HG03571 (cell line): ENCODE measurements around the gene TPPP.
"Not testable (repeated sequence)": the region's sequence is repeated elsewhere in the genome, so short reads cannot be mapped to it uniquely, and the experiment has no call there.

Source experiments
- ATAC-seq: cut with Tn5 transposase; IDR thresholded peaks from one replicate; pipeline ENCODE4 v1.9.1; 2021; ENCODE audit not compliant: unreplicated experiment

Gene TPPP

GRCh38 chr5:678521-678920 lies 14.6 kb downstream of the TPPP start:
- not testable (repeated sequence) for ATAC-seq

- ATAC-seq: no peak
Measured at GRCh38 chr5:677131-678101, 15.7 kb downstream of the TPPP start.

GRCh38 chr5:676699-677076 lies 16.5 kb downstream of the TPPP start:
- ATAC-seq: no peak

- no peak for ATAC-seq
Measured at GRCh38 chr5:675871-676698, 17.1 kb downstream of the TPPP start.

GRCh38 chr5:675111-675870 lies 17.9 kb downstream of the TPPP start:
- no peak for ATAC-seq

GRCh38 chr5:674630-675011 lies 18.5 kb downstream of the TPPP start:
- ATAC-seq: no peak

GRCh38 chr5:673831-674629 lies 19.1 kb downstream of the TPPP start:
- no peak for ATAC-seq

GRCh38 chr5:673161-673830 lies 19.9 kb downstream of the TPPP start:
- no peak for ATAC-seq

- no peak for ATAC-seq
Measured at GRCh38 chr5:672329-673160, 20.6 kb downstream of the TPPP start.

GRCh38 chr5:671459-672328 lies 21.5 kb downstream of the TPPP start:
- peak; percentile 54 for ATAC-seq

- ATAC-seq: no peak
Measured at GRCh38 chr5:670396-671270, 22.5 kb downstream of the TPPP start.

GRCh38 chr5:669842-670395 lies 23.2 kb downstream of the TPPP start:
- no peak for ATAC-seq

- ATAC-seq: no peak
Measured at GRCh38 chr5:669111-669841, 23.9 kb downstream of the TPPP start.

GRCh38 chr5:668283-668995 lies 24.7 kb downstream of the TPPP start:
- no peak for ATAC-seq

GRCh38 chr5:666816-667498 lies 26.2 kb downstream of the TPPP start:
- no peak for ATAC-seq
